K562 (cell line): Measurements from ENCODE around the gene SLC3A2. TPM values are rescaled to one million over a fixed set of nuclear protein-coding genes. Genes with fewer than 3 reads are reported as not detected.
A peak's percentile ranks its signal among the peaks of the same experiment; 100 is the strongest.

Experiments used
- ELF2 ChIP-seq: fragments of 250-450 bp; sonication (Bioruptor Pico); IDR thresholded peaks from 2 replicates; pipeline ENCODE4 v1.5.0; 2021; ENCODE audit warnings: mild to moderate bottlenecking
- FOXP4 ChIP-seq: sonication (generic); formaldehyde crosslinking; IDR thresholded peaks from 2 replicates; pipeline ENCODE4 v1.8.0; 2022; ENCODE audit warnings: mild to moderate bottlenecking, missing genetic modification reagents, borderline replicate concordance
- GATA2 ChIP-seq: sonication (generic); formaldehyde crosslinking; IDR thresholded peaks from 2 replicates; pipeline ENCODE4 v1.4.0; 2020; ENCODE audit warnings: mild to moderate bottlenecking, missing genetic modification reagents
- GTF3C2 ChIP-seq: IDR thresholded peaks from 3 replicates; pipeline ENCODE4 v1.6.1; 2011; ENCODE audit warnings: borderline replicate concordance, mild to moderate bottlenecking, moderate library complexity; ENCODE audit not compliant: insufficient read length; ENCODE audit errors: extremely low read depth
- HOXB6 ChIP-seq: fragments of 250-450 bp; sonication (Bioruptor Pico); IDR thresholded peaks from 2 replicates; pipeline ENCODE4 v1.5.1; 2022; ENCODE audit warnings: mild to moderate bottlenecking, borderline replicate concordance
- IRF9 ChIP-seq: fragments of 450-650 bp; IDR thresholded peaks from 2 replicates; pipeline ENCODE4 v1.6.1; 2016; ENCODE audit warnings: missing biosample characterization, missing genetic modification characterization
- KAT8 ChIP-seq: fragments of 450-650 bp; IDR thresholded peaks from 2 replicates; pipeline ENCODE4 v1.6.1; 2016; ENCODE audit warnings: low read depth, mild to moderate bottlenecking
- NFATC3 ChIP-seq: fragments of 450-650 bp; IDR thresholded peaks from 2 replicates; pipeline ENCODE4 v1.6.1; 2017; ENCODE audit warnings: mild to moderate bottlenecking
- NKRF ChIP-seq: fragments of 450-650 bp; IDR thresholded peaks from 2 replicates; pipeline ENCODE4 v1.6.1; 2016; ENCODE audit warnings: borderline replicate concordance
- PRPF4 ChIP-seq: fragments of 200-400 bp; formaldehyde crosslinking; IDR thresholded peaks from one replicate; pipeline ENCODE4 v1.6.1; 2017; ENCODE audit warnings: low read length, low read depth, mild to moderate bottlenecking; ENCODE audit not compliant: insufficient read depth, poor library complexity, severe bottlenecking
- SOX6 ChIP-seq: fragments of 450-650 bp; IDR thresholded peaks from 2 replicates; pipeline ENCODE4 v1.6.1; 2014; ENCODE audit warnings: mild to moderate bottlenecking
- THRAP3 ChIP-seq: fragments of 450-650 bp; IDR thresholded peaks from 2 replicates; pipeline ENCODE4 v1.6.1; 2016; ENCODE audit warnings: mild to moderate bottlenecking, inconsistent platforms, borderline replicate concordance
- ZFP91 ChIP-seq: sonication (generic); formaldehyde crosslinking; IDR thresholded peaks from 2 replicates; pipeline ENCODE4 v1.8.0; 2022; ENCODE audit warnings: mild to moderate bottlenecking, missing genetic modification reagents
- ZNF24 ChIP-seq: fragments of 450-650 bp; IDR thresholded peaks from 2 replicates; pipeline ENCODE4 v1.6.1; 2016
- ZNF830 ChIP-seq: fragments of 250-450 bp; sonication (Bioruptor Pico); IDR thresholded peaks from 2 replicates; pipeline ENCODE4 v1.5.0; 2021; ENCODE audit warnings: mild to moderate bottlenecking
- polyA plus RNA-seq, 8 experiments: library from polyadenylated mRNA; depleted of rRNA in 4 of 8; stranded (reverse) in 5 of 8; unstranded in 3 of 8; fragments of >200 nt; fragmentation: Nextera tagmentation in 2 of 8; fragmentation: Illumina TruSeq in 1 of 8; extraction: Ambion mirVana in 2 of 8; extraction: Trizol in 1 of 8; gene quantifications; 2 replicates each; pipeline versions ENCODE4 v1.2.1 to v1.2.3, GENCODE V29; 2011 to 2014; ENCODE audit warnings: inconsistent platforms in 1 of 8, missing spikeins in 1 of 8
- total RNA-seq, 7 experiments: library from RNA; depleted of rRNA in 6 of 7; stranded (reverse); fragments of >200 nt in 6 of 7; fragmentation: Illumina TruSeq in 2 of 7; extraction: Trizol in 2 of 7; gene quantifications; 2 replicates each; pipeline versions ENCODE4 v1.2.1 to v1.2.3, GENCODE V29; 2011 to 2021; ENCODE audit warnings: low replicate concordance in 1 of 7

SLC3A2 gene
- total and polyA plus RNA-seq, 9 of the 15 experiments (the other 6 are each of a cell fraction or from before 2014, with no cell fraction given), result 20.0 to 296 (median 214) TPM

- TF ChIP-seq NKRF (peak; percentile 91), THRAP3 (peak; percentile 94), KAT8 (peak; percentile 72), IRF9 (peak; percentile 30; the same call in 1 of the 2 replicates), ZFP91 (no peak; the same call in 1 of the 2 replicates), ELF2 (CRISPR knock-in tag) (no peak), SOX6 (peak; percentile 42; the same call in 1 of the 2 replicates), NFATC3 (0 out of 2 replicates have a peak, but pooled peaks have one; percentile 17), PRPF4 (peak; percentile 66), ZNF24 (peak; percentile 46; the same call in 1 of the 2 replicates), GATA2 (CRISPR knock-in tag) (no peak), GTF3C2 (no peak), HOXB6 (CRISPR knock-in tag) (peak; percentile 13; the same call in 1 of the 2 replicates), FOXP4 (peak; percentile 84; the same call in 1 of the 2 replicates), ZNF830 (CRISPR knock-in tag) (peak; percentile 62; the same call in 1 of the 2 replicates)
Observed at GRCh38 chr11:62855571-62856332, 24.9 kb upstream of the SLC3A2 start (continued).
